Skeletal muscle tissue (tissue), 4 donors: Measurements from ENCODE around the gene TOR4A. TPM values are rescaled to one million over a fixed set of nuclear protein-coding genes. Genes with fewer than 3 reads are reported as not detected.

Experiments used
- H3K27ac ChIP-seq: one replicate; pipeline ENCODE4 v1.7.0; 2013; ENCODE audit warnings: mild to moderate bottlenecking, low read depth, low read length, inconsistent platforms
- H3K27me3 ChIP-seq, 3 donors: one replicate each; pipeline ENCODE4 v1.7.0; 2013; ENCODE audit warnings: low read length in 3 of 3; ENCODE audit not compliant: control insufficient read depth in 3 of 3, insufficient read depth in 3 of 3
- H3K36me3 ChIP-seq, 3 donors: one replicate each; pipeline ENCODE4 v1.7.0; 2013; ENCODE audit warnings: low read length in 3 of 3; ENCODE audit not compliant: control insufficient read depth in 3 of 3, insufficient read depth in 3 of 3
- H3K4me1 ChIP-seq, 3 donors: one replicate each; pipeline ENCODE4 v1.7.0; 2013; ENCODE audit warnings: low read length in 3 of 3, mild to moderate bottlenecking in 3 of 3; ENCODE audit not compliant: control insufficient read depth in 3 of 3, insufficient read depth in 3 of 3
- H3K4me3 ChIP-seq, 3 donors: one replicate each; pipeline ENCODE4 v1.7.0; 2013; ENCODE audit warnings: low read length in 3 of 3
- H3K9ac ChIP-seq, 3 donors: one replicate each; pipeline ENCODE4 v1.7.0; 2013; ENCODE audit warnings: low read length in 3 of 3, mild to moderate bottlenecking in 3 of 3, moderate library complexity in 2 of 3, low read depth in 1 of 3
- H3K9me3 ChIP-seq, 3 donors: one replicate each; pipeline ENCODE4 v1.7.0; 2013; ENCODE audit warnings: low read length in 3 of 3; ENCODE audit not compliant: control insufficient read depth in 3 of 3
- total RNA-seq: library from RNA; depleted of rRNA; stranded (reverse); fragments of >200 nt; gene quantifications from one replicate; pipeline ENCODE4 v1.2.3, GENCODE V29; 2014
- donor health status: Osteomylitis.

Gene TOR4A
- total RNA-seq, result 2.1 TPM

- Histone ChIP-seq H3K9me3 (no peaks in the 10 kb centered on the region), H3K9ac (peak within 1 kb of the TSS; percentile 32 to 70 (median 33)), H3K27me3 (peaks cover 28 to 62% (median 31%) of the 10 kb centered on the region in 3 donors), H3K4me1 (peaks cover 23 to 32% (median 26%) of the 10 kb centered on the region in 3 donors), H3K4me3 (peak within 1 kb of the TSS; percentile 48 to 60 (median 49)), H3K27ac (peak within 1 kb of the TSS; percentile 75), H3K36me3 (peaks cover 5 to 12% (median 11%) of the 10 kb centered on the region in 3 donors)
These were observed at the start of gene TOR4A for GRCh38 chr9:137277329-137278041. TOR4A (plus strand) TSS chr9:137277726; CDS start chr9:137278690, 964 bp downstream.

- Histone ChIP-seq H3K27ac (no peak overlapping the region), H3K27me3 (peaks cover 48 to 57% (median 54%) of the 10 kb centered on the region in 3 donors), H3K9me3 (no peaks in the 10 kb centered on the region), H3K9ac (no peak overlapping the region), H3K4me1 (peaks cover 6 to 19% (median 7%) of the 10 kb centered on the region in 3 donors), H3K4me3 (no peak overlapping the region), H3K36me3 (no peaks in the 10 kb centered on the region)
These were observed 49.5 kb upstream of the TOR4A start for GRCh38 chr9:137227853-137228505.

- Histone ChIP-seq H3K4me1 (peaks cover 5 to 17% (median 6%) of the 10 kb centered on the region in 3 donors), H3K27ac (no peak overlapping the region), H3K4me3 (no peak overlapping the region), H3K9ac (no peak overlapping the region), H3K9me3 (no peaks in the 10 kb centered on the region), H3K36me3 (no peaks in the 10 kb centered on the region), H3K27me3 (peaks cover 48 to 59% (median 57%) of the 10 kb centered on the region in 3 donors)
These were observed 49.0 kb upstream of the TOR4A start for GRCh38 chr9:137228506-137228967.

- no peaks in the 10 kb centered on the region for H3K9me3 ChIP-seq
- peaks cover 48 to 62% (median 60%) of the 10 kb centered on the region in 3 donors for H3K27me3 ChIP-seq
- H3K36me3 ChIP-seq, result no peaks in the 10 kb centered on the region
- no peak overlapping the region for H3K4me3 ChIP-seq
- H3K9ac ChIP-seq, result no peak overlapping the region
- peaks cover 0 to 13% (median under 1%) of the 10 kb centered on the region in 3 donors for H3K4me1 ChIP-seq
- H3K27ac ChIP-seq, result no peak overlapping the region
These were observed 48.3 kb upstream of the TOR4A start for GRCh38 chr9:137228968-137229896.

- no peaks in the 10 kb centered on the region for H3K9me3 ChIP-seq
- no peak overlapping the region for H3K9ac ChIP-seq
- peaks cover 48 to 68% (median 67%) of the 10 kb centered on the region in 3 donors for H3K27me3 ChIP-seq
- no peaks in the 10 kb centered on the region for H3K36me3 ChIP-seq
- H3K4me3 ChIP-seq, result no peak overlapping the region
- H3K27ac ChIP-seq, result no peak overlapping the region
- H3K4me1 ChIP-seq, result peaks cover 0 to 8% (median 0%) of the 10 kb centered on the region in 3 donors
These were observed 47.4 kb upstream of the TOR4A start for GRCh38 chr9:137229903-137230704.

- Histone ChIP-seq H3K4me3 (no peak within 1 kb of the TSS), H3K27me3 (peaks cover 48 to 71% (median 67%) of the 10 kb centered on the region in 3 donors), H3K36me3 (no peaks in the 10 kb centered on the region), H3K27ac (no peak within 1 kb of the TSS), H3K9ac (no peak within 1 kb of the TSS), H3K4me1 (peaks cover under 1 to 15% (median 3%) of the 10 kb centered on the region in 3 donors), H3K9me3 (no peaks in the 10 kb centered on the region)
These were observed 46.7 kb upstream of the TOR4A start, which contains the start of gene SLC34A3 for GRCh38 chr9:137230705-137231371. SLC34A3 (plus strand) TSS chr9:137230901; CDS start chr9:137231703, 802 bp downstream.

- peaks cover 44 to 65% (median 63%) of the 10 kb centered on the region in 3 donors for H3K27me3 ChIP-seq
These were observed 46.0 kb upstream of the TOR4A start for GRCh38 chr9:137231372-137232039.

GRCh38 chr9:137232101-137232500 is 45.4 kb upstream of the TOR4A start:
- Histone ChIP-seq H3K36me3 (no peaks in the 10 kb centered on the region), H3K4me1 (peaks cover 12 to 25% (median 16%) of the 10 kb centered on the region in 3 donors), H3K9me3 (no peaks in the 10 kb centered on the region), H3K27me3 (peaks cover 38 to 60% (median 59%) of the 10 kb centered on the region in 3 donors), H3K9ac (no peak overlapping the region), H3K4me3 (no peak overlapping the region), H3K27ac (no peak overlapping the region)

More at GRCh38 chr9:137231372-137232039, 46.0 kb upstream of the TOR4A start:
- Histone ChIP-seq H3K9me3 (no peaks in the 10 kb centered on the region), H3K4me1 (peaks cover 6 to 21% (median 10%) of the 10 kb centered on the region in 3 donors), H3K9ac (no peak overlapping the region), H3K36me3 (no peaks in the 10 kb centered on the region), H3K4me3 (no peak overlapping the region), H3K27ac (no peak overlapping the region)
